ENCODE measurements around the gene KIF4B.
A peak's percentile ranks its signal among the peaks of the same experiment; 100 is the strongest.

The KIF4B gene, protein sequence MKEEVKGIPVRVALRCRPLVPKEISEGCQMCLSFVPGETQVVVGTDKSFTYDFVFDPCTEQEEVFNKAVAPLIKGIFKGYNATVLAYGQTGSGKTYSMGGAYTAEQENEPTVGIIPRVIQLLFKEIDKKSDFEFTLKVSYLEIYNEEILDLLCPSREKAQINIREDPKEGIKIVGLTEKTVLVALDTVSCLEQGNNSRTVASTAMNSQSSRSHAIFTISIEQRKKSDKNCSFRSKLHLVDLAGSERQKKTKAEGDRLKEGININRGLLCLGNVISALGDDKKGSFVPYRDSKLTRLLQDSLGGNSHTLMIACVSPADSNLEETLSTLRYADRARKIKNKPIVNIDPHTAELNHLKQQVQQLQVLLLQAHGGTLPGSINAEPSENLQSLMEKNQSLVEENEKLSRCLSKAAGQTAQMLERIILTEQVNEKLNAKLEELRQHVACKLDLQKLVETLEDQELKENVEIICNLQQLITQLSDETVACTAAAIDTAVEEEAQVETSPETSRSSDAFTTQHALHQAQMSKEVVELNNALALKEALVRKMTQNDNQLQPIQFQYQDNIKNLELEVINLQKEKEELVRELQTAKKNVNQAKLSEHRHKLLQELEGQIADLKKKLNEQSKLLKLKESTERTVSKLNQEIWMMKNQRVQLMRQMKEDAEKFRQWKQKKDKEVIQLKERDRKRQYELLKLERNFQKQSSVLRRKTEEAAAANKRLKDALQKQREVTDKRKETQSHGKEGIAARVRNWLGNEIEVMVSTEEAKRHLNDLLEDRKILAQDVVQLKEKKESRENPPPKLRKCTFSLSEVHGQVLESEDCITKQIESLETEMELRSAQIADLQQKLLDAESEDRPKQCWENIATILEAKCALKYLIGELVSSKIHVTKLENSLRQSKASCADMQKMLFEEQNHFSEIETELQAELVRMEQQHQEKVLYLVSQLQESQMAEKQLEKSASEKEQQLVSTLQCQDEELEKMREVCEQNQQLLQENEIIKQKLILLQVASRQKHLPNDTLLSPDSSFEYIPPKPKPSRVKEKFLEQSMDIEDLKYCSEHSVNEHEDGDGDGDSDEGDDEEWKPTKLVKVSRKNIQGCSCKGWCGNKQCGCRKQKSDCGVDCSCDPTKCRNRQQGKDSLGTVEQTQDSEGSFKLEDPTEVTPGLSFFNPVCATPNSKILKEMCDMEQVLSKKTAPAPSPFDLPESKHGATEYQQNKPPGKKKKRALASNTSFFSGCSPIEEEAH

DNA sequence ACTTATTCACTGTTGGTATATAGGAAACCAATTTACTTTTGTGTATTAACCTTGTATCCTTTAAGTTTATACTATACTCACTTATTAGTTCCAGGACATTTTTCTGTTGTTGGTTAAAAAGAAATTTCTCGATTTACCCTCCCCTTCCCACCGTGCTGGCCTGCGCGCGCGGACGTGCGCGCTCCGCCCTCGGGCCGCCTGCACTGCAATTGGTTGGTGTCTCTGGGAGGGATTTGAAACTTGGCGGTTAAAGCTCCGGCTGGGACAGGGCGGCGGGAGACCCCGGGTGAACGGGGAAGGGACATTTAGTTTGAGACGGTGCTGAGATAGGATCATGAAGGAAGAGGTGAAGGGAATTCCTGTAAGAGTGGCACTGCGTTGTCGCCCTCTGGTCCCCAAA, at the start of gene KIF4B:
Gene KIF4B (plus strand): TSS at position 230 of the 400 bp plus-strand sequence. CDS start 105 bp downstream, at position 335.
- TF ChIP-seq, protein P1, sequence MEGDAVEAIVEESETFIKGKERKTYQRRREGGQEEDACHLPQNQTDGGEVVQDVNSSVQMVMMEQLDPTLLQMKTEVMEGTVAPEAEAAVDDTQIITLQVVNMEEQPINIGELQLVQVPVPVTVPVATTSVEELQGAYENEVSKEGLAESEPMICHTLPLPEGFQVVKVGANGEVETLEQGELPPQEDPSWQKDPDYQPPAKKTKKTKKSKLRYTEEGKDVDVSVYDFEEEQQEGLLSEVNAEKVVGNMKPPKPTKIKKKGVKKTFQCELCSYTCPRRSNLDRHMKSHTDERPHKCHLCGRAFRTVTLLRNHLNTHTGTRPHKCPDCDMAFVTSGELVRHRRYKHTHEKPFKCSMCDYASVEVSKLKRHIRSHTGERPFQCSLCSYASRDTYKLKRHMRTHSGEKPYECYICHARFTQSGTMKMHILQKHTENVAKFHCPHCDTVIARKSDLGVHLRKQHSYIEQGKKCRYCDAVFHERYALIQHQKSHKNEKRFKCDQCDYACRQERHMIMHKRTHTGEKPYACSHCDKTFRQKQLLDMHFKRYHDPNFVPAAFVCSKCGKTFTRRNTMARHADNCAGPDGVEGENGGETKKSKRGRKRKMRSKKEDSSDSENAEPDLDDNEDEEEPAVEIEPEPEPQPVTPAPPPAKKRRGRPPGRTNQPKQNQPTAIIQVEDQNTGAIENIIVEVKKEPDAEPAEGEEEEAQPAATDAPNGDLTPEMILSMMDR (IDR thresholded peaks at IDR 0.05; ENCODE audit: low read depth, low read length, missing control alignments): no peak
- H3K4me3 ChIP-seq (replicated peaks; ENCODE audit: low read depth, low read length): peak within 1 kb of the TSS; percentile 26; the same call in 1 of the 2 replicates
- no peak for DNase-seq (ENCODE audit: extremely low read depth, low read depth)

DNA sequence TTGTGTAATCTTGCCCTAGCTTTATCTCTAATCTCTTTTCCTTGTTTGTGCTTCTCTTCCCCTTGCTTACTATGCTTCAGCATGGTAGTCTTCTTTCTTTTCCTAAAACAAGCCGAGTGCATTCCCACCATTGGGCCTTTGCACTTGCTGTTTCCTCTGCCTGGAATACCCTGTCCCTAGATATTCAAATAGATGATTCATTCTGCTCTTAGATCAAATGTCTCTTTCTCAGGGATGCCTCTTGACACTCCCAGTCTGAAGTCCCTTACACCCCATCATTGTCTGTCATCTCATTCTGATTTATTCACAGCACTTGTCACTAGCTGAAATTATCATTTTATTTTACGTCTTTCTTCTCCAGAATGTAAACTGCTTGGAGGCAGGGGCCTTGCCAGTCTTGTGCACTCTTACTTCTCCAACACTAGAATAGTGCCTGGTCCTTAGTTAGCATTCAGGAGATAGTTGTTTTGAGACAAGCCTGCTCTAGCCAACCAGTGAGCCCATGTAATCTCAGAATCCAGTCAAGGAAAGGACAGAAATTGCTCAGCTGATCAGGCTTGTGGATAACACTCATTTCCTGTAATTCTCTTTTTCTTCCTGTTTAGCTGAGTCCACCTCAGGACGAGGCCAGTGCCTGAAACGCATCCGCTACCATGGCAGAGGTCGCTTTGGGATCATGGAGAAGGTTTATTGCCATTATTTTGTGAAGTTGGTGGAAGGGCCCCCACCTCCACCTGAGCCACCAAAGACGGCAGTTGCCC, 47.3 kb upstream of the KIF4B start:
- TF ChIP-seq, protein P1 (IDR thresholded peaks at IDR 0.05; ENCODE audit: low read depth, low read length, missing control alignments): no peak
- H3K4me3 ChIP-seq (replicated peaks; ENCODE audit: low read depth, low read length): no peak overlapping the region
- DNase-seq (ENCODE audit: extremely low read depth, low read depth): no peak

DNA sequence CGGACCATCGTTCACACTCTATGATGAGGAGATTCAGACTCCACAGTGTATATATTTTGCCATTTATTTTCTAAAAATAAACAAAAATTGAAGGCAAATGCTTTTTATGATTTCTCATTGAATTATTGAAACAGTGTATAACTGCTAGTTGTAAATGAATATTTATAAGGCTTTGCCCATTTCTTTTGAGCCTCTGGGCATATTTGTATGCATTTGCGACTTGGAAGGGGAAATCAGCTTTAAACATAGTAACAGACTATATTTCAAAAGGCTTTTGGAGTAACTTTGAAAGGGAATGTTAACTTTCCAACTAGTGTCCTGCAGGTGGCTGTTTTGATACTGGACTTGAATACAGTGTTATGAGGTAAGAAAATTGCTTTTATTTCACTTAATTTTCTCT, 46.7 kb upstream of the KIF4B start:
- DNase-seq (ENCODE audit: extremely low read depth, low read depth): no peak
- TF ChIP-seq, protein P1 (IDR thresholded peaks at IDR 0.05; ENCODE audit: low read depth, low read length, missing control alignments): no peak
- no peak overlapping the region for H3K4me3 ChIP-seq (replicated peaks; ENCODE audit: low read depth, low read length)

DNA sequence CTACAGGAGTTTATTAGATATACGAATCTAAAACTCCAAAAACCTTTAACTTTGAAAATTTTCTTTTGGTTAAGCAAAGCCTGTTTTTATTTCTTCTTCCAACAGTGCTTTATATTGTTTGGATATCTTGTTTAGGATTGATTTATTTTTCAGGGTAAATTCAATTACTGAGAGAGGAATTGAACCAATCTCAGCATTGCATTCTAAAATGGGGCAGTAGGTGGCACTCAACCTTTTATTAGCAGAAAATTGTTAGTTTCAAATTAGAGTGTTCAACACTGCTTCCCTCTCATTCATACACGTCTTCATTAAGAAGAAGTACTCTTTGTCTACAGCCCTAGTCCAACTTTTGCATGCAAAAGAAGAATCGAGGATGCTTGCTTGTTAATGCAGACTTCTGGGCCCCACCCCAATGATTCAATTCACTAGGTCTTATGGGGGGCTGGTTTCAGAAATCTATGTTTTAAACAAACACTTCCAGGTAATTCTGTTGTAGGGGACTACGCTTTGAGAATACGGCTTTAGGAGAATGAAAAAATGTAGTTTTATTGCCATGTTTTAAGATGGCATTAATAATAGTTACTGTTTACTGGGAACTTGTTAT, 46.0 kb upstream of the KIF4B start:
- DNase-seq (ENCODE audit: extremely low read depth, low read depth): no peak
- TF ChIP-seq, protein P1 (IDR thresholded peaks at IDR 0.05; ENCODE audit: low read depth, low read length, missing control alignments): peak; percentile 48
- H3K4me3 ChIP-seq (replicated peaks; ENCODE audit: low read depth, low read length): no peak overlapping the region

DNA sequence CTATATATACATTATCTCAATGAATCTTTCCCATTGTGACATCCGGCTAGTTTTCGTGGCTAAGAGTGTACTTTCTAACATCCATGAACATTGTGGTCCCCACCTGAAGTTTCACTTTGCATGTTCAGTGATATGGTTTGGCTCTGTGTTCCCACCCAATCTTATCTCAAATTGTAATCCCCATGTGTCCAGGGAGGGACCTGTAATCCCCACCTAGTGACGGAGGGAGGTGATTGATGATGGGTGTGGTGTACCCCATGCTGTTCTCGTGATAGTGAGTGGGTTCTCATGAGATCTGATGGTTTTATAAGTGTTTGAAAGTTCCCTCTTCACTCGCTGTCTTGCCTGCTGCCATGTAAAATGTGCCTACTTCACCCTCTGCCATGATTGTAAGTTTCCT, 44.6 kb upstream of the KIF4B start:
- no peak overlapping the region for H3K4me3 ChIP-seq (replicated peaks; ENCODE audit: low read depth, low read length)
- DNase-seq (ENCODE audit: extremely low read depth, low read depth): no peak
- TF ChIP-seq, protein P1 (IDR thresholded peaks at IDR 0.05; ENCODE audit: low read depth, low read length, missing control alignments): no peak
